Left lung (tissue), 10 donors: ENCODE results near the gene DTX4. TPM values are rescaled to one million over a fixed set of nuclear protein-coding genes. Genes with fewer than 3 reads are reported as not detected.
A peak's percentile ranks its signal among the peaks of the same experiment; 100 is the strongest.

ENCODE experiments used
- ATAC-seq: fragments of 200-7000 bp; cut with Tn5 transposase; one replicate; pipeline ENCODE4 v1.9.1; 2020; ENCODE audit warnings: moderate library complexity
- DNase-seq, 4 donors: peaks; one replicate each; pipeline ENCODE4 v3.0.0-alpha.2; 2013 to 2020
- H3K27ac ChIP-seq, 2 donors: fragments of 200-600 bp; sonication (generic) in 1 of 2; one replicate each; pipeline versions ENCODE4 v1.5.0 to v1.8.0; 2020 to 2021
- H3K27me3 ChIP-seq, 2 donors: fragments of 200-600 bp; sonication (generic) in 1 of 2; one replicate each; pipeline versions ENCODE4 v1.5.0 to v1.8.0; 2020 to 2021
- H3K36me3 ChIP-seq, 2 donors: fragments of 200-600 bp; sonication (generic) in 1 of 2; one replicate each; pipeline versions ENCODE4 v1.5.0 to v1.8.0; 2020 to 2021
- H3K4me1 ChIP-seq, 2 donors: fragments of 200-600 bp; one replicate each; pipeline ENCODE4 v1.8.0; 2021
- H3K4me3 ChIP-seq, 2 donors: fragments of 200-600 bp; sonication (generic) in 1 of 2; one replicate each; pipeline versions ENCODE4 v1.5.0 to v1.8.0; 2020 to 2021; ENCODE audit warnings: mild to moderate bottlenecking in 1 of 2
- H3K9me3 ChIP-seq, 2 donors: fragments of 200-600 bp; sonication (generic) in 1 of 2; one replicate each; pipeline versions ENCODE4 v1.5.0 to v1.8.0; 2020 to 2021
- intact Hi-C, 2 donors: fragments of 100-400 bp; cut with DNase I; formaldehyde crosslinking; loops; one replicate each; pipeline versions ENCODE4 v1.11.2 to v1.14.2; 2022
- polyA plus RNA-seq, 6 donors: library from polyadenylated mRNA; unstranded; fragments of 120-200 nt; gene quantifications; one replicate each; pipeline ENCODE4 v1.2.1, GENCODE V29; 2013; ENCODE audit not compliant: insufficient read length in 6 of 6
- total RNA-seq, 2 donors: library from RNA; stranded (reverse); fragmentation: NEBNext Ultra II Directional; extraction: Animal tissue kit (Norgen Biotek cat#: 25700); gene quantifications; one replicate each; pipeline ENCODE4 v1.2.1, GENCODE V29; 2021
- TF ChIP-seq, protein P1 (sequence below), 2 donors: fragments of 200-600 bp; sonication (generic) in 1 of 2; IDR thresholded peaks; one replicate each; pipeline versions ENCODE4 v1.5.0 to v1.8.0; 2021; ENCODE audit warnings: antibody characterized with exemption in 2 of 2
- donor health status: DM: no; HTN: yes; CAD: no.
- donor health status: DM: no; HTN: no; CAD: no.

DTX4 gene
- total and polyA plus RNA-seq, 8 donors: 33.2 to 74.9 (median 67.2) TPM

DNA sequence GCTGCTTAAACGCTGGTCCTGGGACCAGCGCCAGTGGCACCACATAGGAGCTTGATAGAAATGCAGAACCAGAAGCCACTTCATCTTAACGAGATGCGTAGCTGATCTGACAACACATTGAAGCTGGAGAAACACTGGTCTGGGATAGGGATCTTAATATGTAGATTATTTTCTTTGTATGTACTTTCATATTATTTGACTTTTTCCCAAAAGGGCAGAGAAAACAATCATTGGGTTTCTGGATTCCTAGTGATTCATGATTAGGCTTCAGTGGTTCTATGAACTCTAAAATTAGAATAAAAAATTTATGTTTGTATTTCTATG, 28.5 kb downstream of the DTX4 start:
- Histone ChIP-seq H3K27me3 (no peaks in the 10 kb centered on the region), H3K9me3 (no peaks in the 10 kb centered on the region), H3K4me1 (peaks cover 12 to 49% of the 10 kb centered on the region in 2 donors), H3K4me3 (no peak overlapping the region), H3K27ac (peak overlapping the region in 1 of 2 donors; percentile 9), H3K36me3 (peaks cover 0 to 46% of the 10 kb centered on the region in 2 donors)
- TF ChIP-seq, protein P1, sequence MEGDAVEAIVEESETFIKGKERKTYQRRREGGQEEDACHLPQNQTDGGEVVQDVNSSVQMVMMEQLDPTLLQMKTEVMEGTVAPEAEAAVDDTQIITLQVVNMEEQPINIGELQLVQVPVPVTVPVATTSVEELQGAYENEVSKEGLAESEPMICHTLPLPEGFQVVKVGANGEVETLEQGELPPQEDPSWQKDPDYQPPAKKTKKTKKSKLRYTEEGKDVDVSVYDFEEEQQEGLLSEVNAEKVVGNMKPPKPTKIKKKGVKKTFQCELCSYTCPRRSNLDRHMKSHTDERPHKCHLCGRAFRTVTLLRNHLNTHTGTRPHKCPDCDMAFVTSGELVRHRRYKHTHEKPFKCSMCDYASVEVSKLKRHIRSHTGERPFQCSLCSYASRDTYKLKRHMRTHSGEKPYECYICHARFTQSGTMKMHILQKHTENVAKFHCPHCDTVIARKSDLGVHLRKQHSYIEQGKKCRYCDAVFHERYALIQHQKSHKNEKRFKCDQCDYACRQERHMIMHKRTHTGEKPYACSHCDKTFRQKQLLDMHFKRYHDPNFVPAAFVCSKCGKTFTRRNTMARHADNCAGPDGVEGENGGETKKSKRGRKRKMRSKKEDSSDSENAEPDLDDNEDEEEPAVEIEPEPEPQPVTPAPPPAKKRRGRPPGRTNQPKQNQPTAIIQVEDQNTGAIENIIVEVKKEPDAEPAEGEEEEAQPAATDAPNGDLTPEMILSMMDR (IDR thresholded peaks at IDR 0.05): no peak
- ATAC-seq (no peak), DNase-seq (no peak)
- intact Hi-C loops: loop anchor here in 1 of 2 donors (10.0 kb wide), 1 partner anchor 84 kb away; no protein-coding TSS in a partner anchor

DNA sequence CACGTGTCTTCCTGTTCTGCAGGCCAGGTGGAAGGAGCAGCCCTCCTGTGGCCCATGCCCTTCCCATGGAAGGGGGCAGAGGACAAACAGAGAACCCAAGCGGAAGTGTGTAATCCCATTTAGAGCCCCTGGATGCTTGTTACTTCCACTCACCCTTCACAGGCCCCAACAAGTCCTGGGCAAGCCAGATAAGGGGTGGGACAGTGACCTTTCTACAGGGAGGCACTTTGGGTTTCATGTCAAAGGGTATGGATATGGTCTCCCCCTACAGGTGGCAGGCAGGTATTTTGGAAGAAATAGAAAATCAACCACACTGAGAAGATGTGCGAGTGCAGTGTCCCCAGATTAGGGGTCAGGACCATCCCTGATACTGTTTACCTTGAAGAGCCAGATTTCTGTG, 29.4 kb downstream of the DTX4 start:
- ATAC-seq (no peak), DNase-seq (no peak)
- peaks cover 0 to 41% of the 10 kb centered on the region in 2 donors for H3K36me3 ChIP-seq
- peaks cover 12 to 46% of the 10 kb centered on the region in 2 donors for H3K4me1 ChIP-seq
- TF ChIP-seq, protein P1 (IDR thresholded peaks at IDR 0.05): no peak
- H3K27ac ChIP-seq: no peak overlapping the region
- no peaks in the 10 kb centered on the region for H3K9me3 ChIP-seq
- no peak overlapping the region for H3K4me3 ChIP-seq
- intact Hi-C loops: loop anchor here in 1 of 2 donors (10.0 kb wide), 1 partner anchor 83 kb away; no protein-coding TSS in a partner anchor
- no peaks in the 10 kb centered on the region for H3K27me3 ChIP-seq

DNA sequence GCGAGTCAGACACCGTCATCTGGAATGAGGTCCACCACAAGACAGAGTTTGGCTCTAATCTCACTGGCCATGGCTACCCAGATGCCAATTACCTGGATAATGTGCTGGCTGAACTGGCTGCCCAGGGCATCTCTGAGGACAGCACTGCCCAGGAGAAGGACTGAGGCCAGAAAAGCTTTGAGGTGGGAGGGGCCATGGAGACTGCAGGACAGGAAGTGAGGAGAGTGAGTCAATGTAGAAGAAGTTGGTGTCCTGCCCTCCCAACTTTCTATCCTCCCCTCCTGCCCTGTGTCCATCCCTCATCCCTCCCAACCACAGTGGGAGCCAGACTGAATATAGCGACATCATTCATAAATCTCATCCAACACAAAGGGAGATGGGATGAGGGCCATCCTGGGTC, 32.8 kb downstream of the DTX4 start:
- H3K27ac ChIP-seq: no peak overlapping the region
- ATAC-seq (no peak), DNase-seq (no peak)
- TF ChIP-seq, protein P1 (IDR thresholded peaks at IDR 0.05): no peak
- H3K27me3 ChIP-seq: no peaks in the 10 kb centered on the region
- no peaks in the 10 kb centered on the region for H3K9me3 ChIP-seq
- H3K4me1 ChIP-seq: peaks cover 8 to 50% of the 10 kb centered on the region in 2 donors
- no peak overlapping the region for H3K4me3 ChIP-seq
- H3K36me3 ChIP-seq: peaks cover 0 to 37% of the 10 kb centered on the region in 2 donors
- intact Hi-C loops: loop anchor here in 1 of 2 donors (5.0 to 10.0 kb wide), 2 partner anchors 32 to 80 kb away; partner anchors contain the start of gene DTX4

DNA sequence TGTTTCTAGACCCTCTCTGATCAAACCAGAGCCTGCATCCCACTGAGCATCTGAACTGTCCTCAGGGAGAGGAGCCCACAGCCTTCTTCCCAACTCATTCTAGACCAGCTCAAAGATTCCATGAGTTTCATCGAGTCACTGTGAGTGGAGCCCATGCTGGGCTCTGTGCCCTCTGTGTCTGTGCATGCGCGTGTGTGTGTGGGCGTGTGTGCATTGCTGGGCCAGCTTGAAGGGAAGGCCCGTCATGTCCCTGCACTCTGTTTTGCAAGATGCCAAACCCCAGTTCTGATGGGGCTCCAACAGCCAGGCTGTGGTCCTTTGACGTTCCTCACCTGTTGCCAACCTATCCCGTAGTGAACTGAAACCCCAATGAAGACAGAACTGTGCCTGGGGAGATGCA, 33.7 kb downstream of the DTX4 start:
- Histone ChIP-seq H3K36me3 (peaks cover 0 to 32% of the 10 kb centered on the region in 2 donors), H3K4me3 (no peak overlapping the region), H3K4me1 (peaks cover 8 to 50% of the 10 kb centered on the region in 2 donors), H3K9me3 (no peaks in the 10 kb centered on the region), H3K27me3 (no peaks in the 10 kb centered on the region), H3K27ac (no peak overlapping the region)
- ATAC-seq (no peak), DNase-seq (peak in 1 of 4 donors; percentile 62)
- intact Hi-C loops: loop anchor here in 1 of 2 donors (5.0 to 10.0 kb wide), 2 partner anchors 33 to 79 kb away; partner anchors contain the start of gene DTX4
- TF ChIP-seq, protein P1 (IDR thresholded peaks at IDR 0.05): no peak

DNA sequence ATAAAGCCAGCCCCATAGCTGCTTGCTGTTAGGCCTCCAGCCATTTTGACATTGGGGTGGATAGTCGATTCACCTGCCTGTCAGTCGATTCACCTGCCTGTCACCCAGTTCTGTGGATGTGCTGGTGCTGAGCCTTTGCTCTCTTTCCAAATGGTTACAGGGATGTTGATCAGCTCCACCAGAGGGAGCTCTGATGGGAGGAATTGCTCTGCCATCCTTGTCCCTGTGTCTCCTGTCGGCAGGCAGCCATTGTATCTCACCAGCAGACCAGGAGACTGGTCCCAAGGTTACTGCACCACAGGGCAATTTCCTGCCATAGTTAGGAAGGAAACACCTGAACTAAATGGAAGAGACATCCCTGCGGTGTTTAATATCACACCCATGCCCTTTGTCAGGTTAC, 34.7 kb downstream of the DTX4 start:
- H3K27ac ChIP-seq: no peak overlapping the region
- peak; percentile 42 for ATAC-seq

More for the DNA sequence above, 34.7 kb downstream of the DTX4 start:
- peaks cover 0 to 26% of the 10 kb centered on the region in 2 donors for H3K36me3 ChIP-seq
- H3K9me3 ChIP-seq: no peaks in the 10 kb centered on the region
- no peak overlapping the region for H3K4me3 ChIP-seq
- H3K27me3 ChIP-seq: no peaks in the 10 kb centered on the region
- TF ChIP-seq, protein P1 (IDR thresholded peaks at IDR 0.05): peak; percentile 31 to 57
- peaks cover 8 to 50% of the 10 kb centered on the region in 2 donors for H3K4me1 ChIP-seq
- DNase-seq: no peak
- intact Hi-C loops: loop anchor here in 1 of 2 donors (5.0 to 10.0 kb wide), 2 partner anchors 34 to 78 kb away; partner anchors contain the start of gene DTX4
